ENCODE measurements around the gene EFCAB13. TPM values are rescaled to one million over a fixed set of nuclear protein-coding genes. Genes with fewer than 3 reads are reported as not detected.

The EFCAB13 gene
- total RNA-seq, 1 experiment from 2014 or later, result 1.6 TPM

DNA sequence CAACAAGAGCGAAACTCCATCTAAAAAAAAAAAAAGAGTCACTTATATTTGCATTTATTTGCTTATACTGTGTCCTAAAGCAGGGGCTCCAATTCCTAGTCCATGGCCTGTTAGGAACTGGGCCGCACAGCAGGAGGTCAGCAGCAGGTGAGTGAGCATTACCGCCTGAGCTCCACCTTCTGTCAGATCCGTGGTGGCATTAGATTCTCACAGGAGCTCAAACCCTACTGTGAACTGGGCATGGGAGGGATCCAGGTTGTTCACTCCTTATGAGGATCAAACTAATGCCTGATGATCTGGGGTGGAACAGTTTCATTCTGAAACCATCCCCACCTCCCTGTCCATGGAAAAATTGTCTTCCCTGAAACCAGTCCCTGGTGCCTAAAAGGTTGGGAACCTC, 45.2 kb upstream of the EFCAB13 start:
- peaks cover 8% of the 10 kb centered on the region for H3K27me3 Mint-ChIP-seq (ENCODE audit: low read depth)
- Histone ChIP-seq H3K56ac (ENCODE audit: insufficient read length, low read depth, low read length) (no peak overlapping the region), H3K23me2 (ENCODE audit: insufficient read length, low read depth, low read length, poor library complexity, severe bottlenecking) (no peaks in the 10 kb centered on the region), H3K79me2 (ENCODE audit: insufficient read depth, low read length) (no peaks in the 10 kb centered on the region), H3K27me3 (ENCODE audit: insufficient read depth, low read length) (0 out of 2 replicates have a peak, but pooled peaks cover 2% of the 10 kb centered on the region), H2BK5ac (ENCODE audit: insufficient read length, low read length) (no peak overlapping the region), H3K14ac (ENCODE audit: insufficient read depth, low read length) (no peak overlapping the region), H2BK20ac (ENCODE audit: low read depth, low read length, poor library complexity, severe bottlenecking) (no peak overlapping the region), H4K5ac (ENCODE audit: insufficient read length, low read depth, low read length) (no peak overlapping the region), H3T11ph (ENCODE audit: low read length) (no peak overlapping the region), H3K9ac (ENCODE audit: extremely low read depth, insufficient read length, low read length) (no peak overlapping the region), H3K18ac (ENCODE audit: insufficient read length, low read depth, low read length) (no peak overlapping the region), H3K4me1 (ENCODE audit: insufficient read depth, low read length) (peaks cover 21% of the 10 kb centered on the region), H2BK12ac (ENCODE audit: insufficient read length, low read depth, low read length) (no peak overlapping the region), H2BK120ac (ENCODE audit: low read depth, low read length, poor library complexity, severe bottlenecking) (no peak overlapping the region), H4K91ac (ENCODE audit: insufficient read length, low read depth, low read length) (no peak overlapping the region), H4K8ac (replicated peaks; ENCODE audit: insufficient read length, low read depth, low read length) (no peak overlapping the region), H2AK5ac (ENCODE audit: insufficient read length, low read length) (no peak overlapping the region), H3K79me1 (ENCODE audit: insufficient read depth, low read depth, low read length, poor library complexity, severe bottlenecking) (no peaks in the 10 kb centered on the region), H2BK15ac (ENCODE audit: low read depth, low read length) (no peak overlapping the region), H3K27ac (ENCODE audit: insufficient read length, low read depth, low read length) (no peak overlapping the region), H3K4ac (ENCODE audit: low read depth, low read length) (no peak overlapping the region), H4K20me1 (ENCODE audit: control insufficient read depth, insufficient read depth, insufficient read length) (no peaks in the 10 kb centered on the region), H2AFZ (ENCODE audit: low read length) (no peak overlapping the region), H3K23ac (ENCODE audit: insufficient read length, low read depth, low read length) (no peak overlapping the region), H3K4me2 (ENCODE audit: insufficient read depth, insufficient read length, low read length) (no peak overlapping the region), H3K9me3 (ENCODE audit: control insufficient read depth, low read depth, low read length) (no peaks in the 10 kb centered on the region)
- no CpG with 5 or more reads among the region's 4 CpGs for WGBS (ENCODE audit: extremely low coverage, insufficient read length, low lambda C conversion rate)
- no peak overlapping the region for H3K27ac Mint-ChIP-seq
- H3K4me3 Mint-ChIP-seq, result no peak overlapping the region
- no peaks in the 10 kb centered on the region for H3K36me3 Mint-ChIP-seq (ENCODE audit: insufficient read depth in 1 of 3, low read depth in 3 of 3)
- peaks cover 43% of the 10 kb centered on the region in 2 experiments for H3K4me1 Mint-ChIP-seq
- TF ChIP-seq, protein P1, sequence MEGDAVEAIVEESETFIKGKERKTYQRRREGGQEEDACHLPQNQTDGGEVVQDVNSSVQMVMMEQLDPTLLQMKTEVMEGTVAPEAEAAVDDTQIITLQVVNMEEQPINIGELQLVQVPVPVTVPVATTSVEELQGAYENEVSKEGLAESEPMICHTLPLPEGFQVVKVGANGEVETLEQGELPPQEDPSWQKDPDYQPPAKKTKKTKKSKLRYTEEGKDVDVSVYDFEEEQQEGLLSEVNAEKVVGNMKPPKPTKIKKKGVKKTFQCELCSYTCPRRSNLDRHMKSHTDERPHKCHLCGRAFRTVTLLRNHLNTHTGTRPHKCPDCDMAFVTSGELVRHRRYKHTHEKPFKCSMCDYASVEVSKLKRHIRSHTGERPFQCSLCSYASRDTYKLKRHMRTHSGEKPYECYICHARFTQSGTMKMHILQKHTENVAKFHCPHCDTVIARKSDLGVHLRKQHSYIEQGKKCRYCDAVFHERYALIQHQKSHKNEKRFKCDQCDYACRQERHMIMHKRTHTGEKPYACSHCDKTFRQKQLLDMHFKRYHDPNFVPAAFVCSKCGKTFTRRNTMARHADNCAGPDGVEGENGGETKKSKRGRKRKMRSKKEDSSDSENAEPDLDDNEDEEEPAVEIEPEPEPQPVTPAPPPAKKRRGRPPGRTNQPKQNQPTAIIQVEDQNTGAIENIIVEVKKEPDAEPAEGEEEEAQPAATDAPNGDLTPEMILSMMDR (conservative IDR thresholded peaks at IDR 0.05), result no peak
- no peak for DNase-seq
- H3K9me3 Mint-ChIP-seq, result no peaks in the 10 kb centered on the region

Measured in H9 (cell line).